Activated effector memory CD4-positive, alpha-beta T cell treated with anti-CD3 and anti-CD28 coated beads, Interleukin-2, amount 50 U/mL, for 16 hours (primary cell): ENCODE results near the gene RAB8A.
A peak's percentile ranks its signal among the peaks of the same experiment; 100 is the strongest.
"Not testable (repeated sequence)": the region's sequence is repeated elsewhere in the genome, so short reads cannot be mapped to it uniquely, and the experiment has no call there.

Source experiments
- DNase-seq: peaks from one replicate; pipeline ENCODE4 v3.0.0-alpha.2; 2020

The RAB8A gene

GRCh38 chr19:16143399-16144215 lies 31.9 kb downstream of the RAB8A start, which contains the start of gene HSH2D:
Gene HSH2D (plus strand): TSS chr19:16143685. CDS start chr19:16148751, 5,066 bp downstream.
- peak; percentile 91 for DNase-seq

DNA sequence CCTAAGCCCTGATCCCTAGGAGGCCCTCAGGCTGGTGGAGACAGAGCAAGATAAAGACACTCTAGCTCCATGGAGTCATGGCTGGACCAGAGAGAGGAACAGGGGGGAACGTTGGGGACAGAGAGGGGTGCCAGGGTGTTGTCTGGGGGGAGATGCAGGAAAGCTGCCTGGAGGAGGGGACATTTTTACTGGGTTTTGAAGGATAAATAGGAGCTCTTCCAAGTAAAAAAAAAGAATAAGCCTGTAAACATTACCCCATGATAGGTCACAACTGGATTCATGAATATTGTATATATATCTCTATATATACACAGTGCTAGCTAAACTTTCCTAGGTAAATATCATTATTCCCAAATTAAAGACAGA lies 32.5 kb downstream of the RAB8A start:
- DNase-seq: no peak

GRCh38 chr19:16146112-16146511 lies 34.4 kb downstream of the RAB8A start:
- no peak for DNase-seq

GRCh38 chr19:16148443-16149229 lies 36.9 kb downstream of the RAB8A start:
- no peak for DNase-seq

DNA sequence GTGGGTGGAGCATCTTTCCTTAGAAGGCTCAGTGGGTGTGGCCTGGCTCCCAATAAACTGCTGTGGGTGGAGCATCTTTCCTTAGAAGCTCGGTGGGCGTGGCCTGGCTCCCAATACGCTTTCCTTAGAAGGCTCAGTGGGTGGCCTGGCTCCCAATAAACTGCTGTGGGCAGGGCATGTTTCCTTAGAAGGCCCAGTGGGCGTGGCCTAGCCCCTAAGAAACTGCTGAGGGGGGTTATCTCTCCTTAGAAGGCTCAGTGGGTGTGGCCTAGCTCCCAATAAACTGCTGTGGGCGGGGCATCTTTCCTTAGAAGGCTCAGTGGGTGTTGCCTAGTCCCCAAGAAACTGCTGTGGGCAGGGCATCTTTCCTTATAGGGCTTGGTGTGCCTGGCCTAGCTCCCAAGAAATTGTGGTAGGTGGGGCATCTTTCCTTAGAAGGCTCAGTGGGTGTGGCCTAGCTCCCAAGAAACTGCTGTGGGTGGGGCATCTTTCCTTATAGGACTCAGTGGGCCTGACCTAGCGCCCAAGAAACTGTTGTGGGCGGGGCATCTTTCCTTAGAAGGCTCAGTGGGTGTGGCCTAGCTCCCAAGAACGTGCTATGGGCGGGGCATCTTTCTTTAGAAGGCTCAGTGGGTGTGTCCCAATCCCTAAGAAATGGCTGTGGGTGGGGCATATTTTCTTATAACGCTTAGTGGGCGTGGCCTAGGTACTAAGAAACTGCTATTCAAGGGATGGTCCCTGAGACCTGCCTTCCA lies 42.1 kb downstream of the RAB8A start:
- DNase-seq: no peak

GRCh38 chr19:16154557-16154956 lies 42.9 kb downstream of the RAB8A start:
- no peak for DNase-seq

DNA sequence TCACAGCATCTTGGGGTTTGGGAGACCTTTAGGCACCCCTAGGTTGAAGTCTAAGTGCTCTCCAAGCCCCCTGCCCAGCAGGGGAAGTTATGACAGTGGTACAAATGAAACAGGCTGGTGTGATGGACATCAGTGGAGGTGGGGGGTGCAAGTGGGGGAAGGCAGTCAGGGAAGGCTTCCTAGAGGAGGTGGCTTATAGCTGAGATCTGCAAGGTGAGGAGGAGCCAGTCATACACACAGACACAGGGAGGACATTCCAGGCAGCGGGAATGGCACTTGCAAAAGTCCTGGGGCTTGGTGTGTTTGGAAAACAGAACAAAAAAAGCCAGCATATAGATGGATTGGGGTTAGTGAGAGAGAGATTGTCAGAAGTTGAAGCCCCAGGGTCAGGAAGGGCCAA lies 43.4 kb downstream of the RAB8A start:
- no peak for DNase-seq

- no peak for DNase-seq
Measured at GRCh38 chr19:16156904-16157303, 45.2 kb downstream of the RAB8A start.

DNA sequence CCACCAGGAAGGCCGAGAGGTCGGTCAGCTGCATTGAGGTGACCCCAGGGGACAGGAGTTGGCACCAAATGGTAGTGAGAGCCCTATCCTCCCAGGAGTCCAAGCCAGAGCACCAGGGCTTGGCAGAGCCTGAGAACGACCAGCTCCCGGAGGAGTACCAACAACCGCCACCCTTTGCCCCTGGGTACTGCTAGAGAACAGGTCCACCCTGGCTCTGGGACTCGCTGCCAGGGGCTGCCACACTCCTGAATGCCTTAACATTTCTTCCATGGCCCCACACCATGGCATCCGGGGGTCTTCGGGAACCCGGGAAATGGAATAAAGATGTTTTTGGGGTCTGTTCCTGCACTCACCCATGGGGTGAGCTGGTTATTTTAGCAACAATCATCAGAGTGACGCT lies 45.9 kb downstream of the RAB8A start:
- DNase-seq: no peak

- DNase-seq: no peak
Measured at GRCh38 chr19:16159655-16160054, 48.0 kb downstream of the RAB8A start.

- DNase-seq: peak; percentile 63
Measured at GRCh38 chr19:16160445-16160942, 48.8 kb downstream of the RAB8A start.

- DNase-seq: peak; percentile 68
Measured at GRCh38 chr19:16160943-16161560, 49.4 kb downstream of the RAB8A start.

GRCh38 chr19:16161840-16162239 lies 50.2 kb downstream of the RAB8A start:
- no peak for DNase-seq

DNA sequence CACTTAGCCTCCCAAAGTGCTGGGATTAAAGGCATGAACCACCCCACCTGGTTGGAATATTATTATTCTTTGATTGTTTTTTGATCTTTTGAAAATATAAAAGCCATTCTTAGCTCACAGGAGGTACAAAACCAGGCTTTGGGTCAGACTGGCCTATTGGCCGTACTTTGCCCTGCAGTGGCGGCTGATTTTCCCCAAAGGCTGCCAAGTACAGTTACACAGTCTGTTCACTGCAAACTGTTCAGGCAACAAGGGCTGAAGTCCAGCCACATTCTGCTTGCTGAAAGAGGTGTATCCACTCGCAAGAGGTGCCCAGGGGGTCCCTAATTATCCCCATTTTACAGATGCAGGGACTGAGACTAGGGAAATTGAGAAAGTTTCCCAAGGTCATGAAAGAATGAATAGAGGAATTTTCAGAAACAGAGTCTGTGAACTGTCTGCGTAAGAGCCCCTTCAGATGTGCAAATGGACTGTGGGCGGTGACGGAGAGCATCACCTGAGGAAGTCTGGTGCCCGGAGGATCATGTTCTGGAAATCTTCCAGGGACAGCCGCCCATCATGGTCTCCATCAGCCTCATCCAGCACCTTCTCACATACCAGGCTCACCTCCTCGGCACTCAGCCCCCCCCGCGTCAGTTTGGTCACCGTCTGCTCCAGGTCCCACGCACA lies 52.7 kb downstream of the RAB8A start:
- DNase-seq: no peak

DNA sequence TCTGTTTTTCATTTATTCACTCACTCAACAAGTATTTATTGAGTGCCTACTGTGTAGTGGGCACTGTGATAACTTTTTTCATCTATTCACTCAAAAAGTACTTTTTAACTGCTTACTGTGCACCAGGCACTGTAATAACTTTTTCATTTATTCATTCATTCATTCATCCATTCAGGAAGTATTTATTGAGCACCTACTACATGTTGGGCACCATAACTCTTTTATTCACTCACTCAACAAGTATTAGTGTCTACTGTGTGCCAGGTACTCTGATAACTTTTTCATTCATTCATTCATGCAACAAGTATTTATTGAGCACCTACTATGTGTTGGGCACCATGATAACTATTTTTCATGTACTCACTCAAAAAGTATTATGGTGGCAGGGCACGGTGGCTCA lies 54.7 kb downstream of the RAB8A start:
- no peak for DNase-seq

- DNase-seq: no peak
Measured at GRCh38 chr19:16167055-16167454, 55.4 kb downstream of the RAB8A start.

- DNase-seq: no peak
Measured at GRCh38 chr19:16168465-16169081, 56.9 kb downstream of the RAB8A start.

- no peak for DNase-seq
Measured at GRCh38 chr19:16170134-16170533, 58.4 kb downstream of the RAB8A start.

DNA sequence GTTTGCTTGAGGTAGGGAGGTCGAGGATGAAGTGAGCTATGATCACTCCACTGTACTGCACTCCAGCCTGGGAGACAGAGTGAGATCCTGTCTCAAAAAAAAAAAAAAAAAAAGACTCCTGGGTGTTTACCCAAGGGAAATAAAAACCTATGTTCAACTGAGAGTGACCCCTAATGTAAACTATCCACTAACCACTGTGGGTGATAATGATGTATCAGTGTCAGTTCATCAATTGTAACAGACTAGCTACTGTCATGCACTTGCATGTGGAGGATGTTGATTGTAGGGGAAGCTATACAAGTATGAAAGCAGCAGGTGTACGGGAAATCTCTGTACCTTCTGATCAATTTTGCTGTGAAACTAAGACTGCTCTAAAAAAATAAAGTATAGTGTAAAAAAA lies 64.3 kb downstream of the RAB8A start:
- DNase-seq: no peak

- DNase-seq: not testable (repeated sequence)
Measured at GRCh38 chr19:16178866-16179265, 67.2 kb downstream of the RAB8A start.

- DNase-seq: no peak
Measured at GRCh38 chr19:16180611-16181010, 68.9 kb downstream of the RAB8A start.
